ENCODE measurements around the gene TSPAN4. TPM values are rescaled to one million over a fixed set of nuclear protein-coding genes. Genes with fewer than 3 reads are reported as not detected.

Gene TSPAN4
- total and polyA plus RNA-seq, 9 of the 15 experiments (the other 6 are each of a cell fraction or from before 2014, with no cell fraction given) = 0.07 to 31.0 (median 15.7) TPM

GRCh38 chr11:808427-809286 lies 34.0 kb upstream of the TSPAN4 start (continued):
- no peak for TF ChIP-seq POLR2H (tag; IDR thresholded peaks at IDR 0.05; ENCODE audit: low read depth)

- CTCF ChIA-PET (ENCODE audit: low intra/inter-chr PET ratio) = no interaction called here
- H3K4me1 ChIP-seq (replicated peaks in 1 of 2; ENCODE audit: control insufficient read depth in 2 of 2, insufficient read depth in 2 of 2, low read length in 2 of 2) = peaks cover 22 to 63% of the 10 kb centered on the region in 2 experiments; a peak in 4 of 5 replicates
- H3K27me3 ChIP-seq (ENCODE audit: control insufficient read depth in 2 of 2, insufficient read depth in 2 of 2, low read length in 2 of 2) = no peaks in the 10 kb centered on the region
- H3K9ac ChIP-seq (ENCODE audit: insufficient read depth in 1 of 2, low read depth in 2 of 2, low read length in 2 of 2) = peak within 1 kb of the TSS; percentile 94 to 98
- H2AFZ ChIP-seq (ENCODE audit: low read depth, low read length) = peak within 1 kb of the TSS; percentile 98
- peaks cover 24% of the 10 kb centered on the region for H4K20me1 ChIP-seq (replicated peaks; ENCODE audit: control insufficient read depth, insufficient read depth, low read length)
- FAIRE-seq (peak; percentile 89), DNase-seq (ENCODE audit: extremely low read depth in 1 of 4, low spot score in 3 of 4) (peak; percentile 84 to 99 (median 90)), ATAC-seq (peak; percentile 83)
- BruUV-seq (replicated peaks) = no TSS peak
- H3K9me1 ChIP-seq (ENCODE audit: control insufficient read depth, insufficient read depth, low read length) = no peaks in the 10 kb centered on the region
- H3K79me2 ChIP-seq (ENCODE audit: control insufficient read depth, insufficient read depth, low read length) = peaks cover 75% of the 10 kb centered on the region
- intact Hi-C loops (cut with micrococcal nuclease) = loop anchor here (2.0 kb wide), 1 partner anchor 33 kb away; the partner anchor contains the start of genes POLR2L and TSPAN4
- peak within 1 kb of the TSS; percentile 100 for H3K4me2 ChIP-seq (ENCODE audit: insufficient read depth, low read length)
- H3K36me3 ChIP-seq (ENCODE audit: control insufficient read depth, insufficient read depth, low read length) = peaks cover 41% of the 10 kb centered on the region
- POLR2A ChIA-PET = interaction anchor here (0.6 to 4.3 kb wide), 17 partner anchors 9 to 1975 kb away, joined by 3 to 26 read pairs (median 5); partner anchors contain the start of genes PNPLA2, POLR2L and TSPAN4
- H3K27ac ChIP-seq (ENCODE audit: extremely low read depth, low read depth, low read length) = peak within 1 kb of the TSS; percentile 98
- peak within 1 kb of the TSS; percentile 99 for H3K4me3 ChIP-seq
- under 1% methylated on average over 49 of the region's 81 CpGs for WGBS (ENCODE audit: insufficient coverage, low coverage, missing lambda C conversion rate)
- no peaks in the 10 kb centered on the region for H3K9me3 ChIP-seq (replicated peaks; ENCODE audit: control insufficient read depth, insufficient read depth, low read depth, low read length)
- in situ Hi-C loops (cut with MboI) = no loop called here
- TF ChIP-seq CTCFL (IDR thresholded peaks at IDR 0.05; ENCODE audit: borderline replicate concordance, insufficient read depth, low read depth, low read length, poor library complexity, severe bottlenecking) (no peak), SMARCB1 (IDR thresholded peaks at IDR 0.05; ENCODE audit: insufficient read length, low read depth) (no peak), CBX8 (IDR thresholded peaks at IDR 0.05; ENCODE audit: borderline replicate concordance, extremely low read depth, low read depth, low read length, poor library complexity, severe bottlenecking) (no peak), BRF1 (IDR thresholded peaks at IDR 0.05; ENCODE audit: borderline replicate concordance, extremely low read depth, insufficient read length) (no peak), BRD4 (IDR thresholded peaks at IDR 0.05) (no peak), XRCC5 (IDR thresholded peaks at IDR 0.05; ENCODE audit: low read depth, low read length) (no peak), ILF3 (IDR thresholded peaks at IDR 0.05; ENCODE audit: borderline replicate concordance) (no peak), HES1 (IDR thresholded peaks at IDR 0.05; ENCODE audit: low read depth) (peak; percentile 11; the same call in 1 of the 2 replicates), PHTF2 (CRISPR knock-in tag; IDR thresholded peaks at IDR 0.05) (no peak), HINFP (tag; conservative IDR thresholded peaks at IDR 0.05; ENCODE audit: low read depth) (no peak), MED1 (CRISPR knock-in tag; IDR thresholded peaks at IDR 0.05; ENCODE audit: borderline replicate concordance) (no peak), ERF (CRISPR knock-in tag; IDR thresholded peaks at IDR 0.05) (peak; percentile 40; the same call in 1 of the 2 replicates)
These were observed 33.2 kb upstream of the TSPAN4 start, which contains the start of gene RPLP2 for GRCh38 chr11:809287-810039. RPLP2 (plus strand) TSS chr11:809967; CDS start chr11:810235, 268 bp downstream.

Measured in K562 (cell line).